ENCODE measurements around the gene DCDC2B.

Gene DCDC2B

DNA sequence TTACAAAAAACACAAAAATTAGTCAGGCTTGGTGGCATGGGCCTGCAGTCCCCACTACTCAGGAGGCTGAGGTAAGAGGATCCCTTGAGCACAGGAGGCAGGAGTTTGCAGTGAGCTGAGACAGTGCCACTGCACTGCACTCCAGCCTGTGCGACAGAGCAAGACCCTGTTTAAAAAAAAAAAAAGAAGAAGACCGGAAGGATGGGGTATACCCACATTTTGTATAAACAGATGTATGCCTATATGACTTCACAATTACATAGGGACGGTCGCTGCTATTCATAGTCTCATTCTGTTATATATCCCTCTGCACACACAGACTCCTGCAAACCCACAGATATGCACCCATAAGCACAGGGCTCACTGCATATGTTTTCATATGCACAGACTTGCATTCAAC lies 54.9 kb downstream of the DCDC2B start:
- DNase-seq, result no peak
